HepG2 (cell line): ENCODE results near the gene ASGR1. TPM values are rescaled to one million over a fixed set of nuclear protein-coding genes. Genes with fewer than 3 reads are reported as not detected.

Experiments used
- HNF1A ChIP-seq, 2 experiments: sonication (generic) in 1 of 2; formaldehyde crosslinking in 1 of 2; IDR thresholded peaks; 2 replicates each; pipeline versions ENCODE4 v1.4.0 to v1.6.1; 2016 to 2020; ENCODE audit warnings: borderline replicate concordance in 1 of 2, low read depth in 1 of 2, mild to moderate bottlenecking in 1 of 2, missing genetic modification reagents in 1 of 2
- IRX3 ChIP-seq: sonication (generic); formaldehyde crosslinking; IDR thresholded peaks from 2 replicates; pipeline ENCODE4 v1.8.1; 2023; ENCODE audit warnings: mild to moderate bottlenecking, low read depth, missing genetic modification reagents, borderline replicate concordance
- PCBP2 ChIP-seq: fragments of 200-400 bp; formaldehyde crosslinking; optimal IDR thresholded peaks from 2 replicates; pipeline ENCODE3; 2018; ENCODE audit warnings: low read length, low read depth; ENCODE audit not compliant: poor library complexity, severe bottlenecking
- SP4 ChIP-seq: sonication (generic); formaldehyde crosslinking; IDR thresholded peaks from 2 replicates; pipeline ENCODE4 v1.8.1; 2023; ENCODE audit warnings: mild to moderate bottlenecking, missing genetic modification reagents
- THAP9 ChIP-seq: sonication (generic); formaldehyde crosslinking; IDR thresholded peaks from 2 replicates; pipeline ENCODE4; 2020; ENCODE audit warnings: missing genetic modification reagents, mild to moderate bottlenecking, borderline replicate concordance
- YY1 ChIP-seq: IDR thresholded peaks from 2 replicates; pipeline ENCODE4 v1.6.1; 2011; ENCODE audit warnings: low read length, low read depth, moderate library complexity, mild to moderate bottlenecking; ENCODE audit not compliant: insufficient read depth, insufficient replicate concordance
- polyA plus RNA-seq, 8 experiments: library from polyadenylated mRNA; depleted of rRNA in 3 of 8; stranded (reverse) in 7 of 8; unstranded in 1 of 8; fragments of >200 nt; fragmentation: Illumina TruSeq in 4 of 8; extraction: Trizol in 4 of 8; gene quantifications; 2 replicates each; pipeline versions ENCODE4 v1.2.1 to v1.2.3, GENCODE V29; 2011 to 2016; ENCODE audit warnings: low read depth in 4 of 8, missing spikeins in 1 of 8, mixed read lengths in 1 of 8; ENCODE audit not compliant: insufficient read depth in 1 of 8
- total RNA-seq, 5 experiments: library from RNA; depleted of rRNA; stranded (reverse); fragments of >200 nt; fragmentation: Illumina TruSeq; extraction: Trizol; gene quantifications; 2 replicates each; pipeline ENCODE4 v1.2.3, GENCODE V29; 2016; ENCODE audit warnings: low read depth in 1 of 5
- TF ChIP-seq, protein P1 (sequence below), 2 experiments: sonication (generic) in 1 of 2; formaldehyde crosslinking in 1 of 2; IDR thresholded peaks; 2 replicates each; pipeline versions ENCODE4 v1.4.0 to v1.6.1; 2018 to 2020; ENCODE audit warnings: missing genetic modification reagents in 2 of 2, borderline replicate concordance in 1 of 2, low read depth in 1 of 2, mild to moderate bottlenecking in 1 of 2, missing biosample characterization in 1 of 2

ASGR1 gene
- total and polyA plus RNA-seq, 2 of the 13 experiments (the other 11 are each of a cell fraction or from before 2014, with no cell fraction given), result 353 to 796 TPM

- TF ChIP-seq THAP9 (CRISPR knock-in tag) (no peak), PCBP2 (no peak), YY1 (no peak), HNF1A (IDR thresholded peaks at IDR 0.05; ENCODE audit: low read depth) (no peak), HNF1A (CRISPR knock-in tag; IDR thresholded peaks at IDR 0.05; ENCODE audit: borderline replicate concordance) (no peak), SP4 (CRISPR knock-in tag) (no peak), IRX3 (CRISPR knock-in tag) (no peak)
- TF ChIP-seq, protein P1, sequence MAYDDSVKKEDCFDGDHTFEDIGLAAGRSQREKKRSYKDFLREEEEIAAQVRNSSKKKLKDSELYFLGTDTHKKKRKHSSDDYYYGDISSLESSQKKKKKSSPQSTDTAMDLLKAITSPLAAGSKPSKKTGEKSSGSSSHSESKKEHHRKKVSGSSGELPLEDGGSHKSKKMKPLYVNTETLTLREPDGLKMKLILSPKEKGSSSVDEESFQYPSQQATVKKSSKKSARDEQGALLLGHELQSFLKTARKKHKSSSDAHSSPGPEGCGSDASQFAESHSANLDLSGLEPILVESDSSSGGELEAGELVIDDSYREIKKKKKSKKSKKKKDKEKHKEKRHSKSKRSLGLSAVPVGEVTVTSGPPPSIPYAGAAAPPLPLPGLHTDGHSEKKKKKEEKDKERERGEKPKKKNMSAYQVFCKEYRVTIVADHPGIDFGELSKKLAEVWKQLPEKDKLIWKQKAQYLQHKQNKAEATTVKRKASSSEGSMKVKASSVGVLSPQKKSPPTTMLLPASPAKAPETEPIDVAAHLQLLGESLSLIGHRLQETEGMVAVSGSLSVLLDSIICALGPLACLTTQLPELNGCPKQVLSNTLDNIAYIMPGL (CRISPR knock-in tag; IDR thresholded peaks at IDR 0.05; ENCODE audit: borderline replicate concordance in 1 of 2, low read depth in 1 of 2), result no peak
Measured at GRCh38 chr17:7228920-7229319, 49.8 kb upstream of the ASGR1 start (continued).
